K562 (cell line): ENCODE data around the gene PSMB8. TPM values are rescaled to one million over a fixed set of nuclear protein-coding genes. Genes with fewer than 3 reads are reported as not detected.

Experiments
- ATF2 ChIP-seq: sonication (generic); formaldehyde crosslinking; IDR thresholded peaks from 2 replicates; pipeline ENCODE4 v1.8.1; 2022; ENCODE audit warnings: missing genetic modification reagents
- CHCHD3 ChIP-seq: fragments of 250-450 bp; sonication (Bioruptor Pico); IDR thresholded peaks from 2 replicates; pipeline ENCODE4 v2.1.2; 2022; ENCODE audit warnings: mild to moderate bottlenecking
- DEAF1 ChIP-seq: fragments of 450-650 bp; formaldehyde crosslinking; IDR thresholded peaks from 2 replicates; pipeline ENCODE4 v1.4.0; 2020; ENCODE audit warnings: mild to moderate bottlenecking, moderate library complexity
- E2F6 ChIP-seq, 2 experiments: IDR thresholded peaks; 2 replicates each; pipeline ENCODE4 v1.6.1; 2011; ENCODE audit warnings: borderline replicate concordance in 1 of 2, control low read depth in 1 of 2, low read depth in 1 of 2, low read length in 1 of 2, mild to moderate bottlenecking in 1 of 2, mixed read lengths in 1 of 2, moderate library complexity in 1 of 2; ENCODE audit not compliant: insufficient read depth in 1 of 2, insufficient read length in 1 of 2, poor library complexity in 1 of 2, severe bottlenecking in 1 of 2; ENCODE audit errors: extremely low read depth in 1 of 2
- ELK3 ChIP-seq: fragments of 450-650 bp; formaldehyde crosslinking; IDR thresholded peaks from 2 replicates; pipeline ENCODE4 v1.4.0; 2020; ENCODE audit warnings: mild to moderate bottlenecking
- GTF2E2 ChIP-seq: fragments of 200-800 bp; sonication (Bioruptor generic); IDR thresholded peaks from 2 replicates; pipeline ENCODE4 v1.6.1; 2016; ENCODE audit warnings: missing genetic modification characterization, missing compliant biosample characterization
- KLF10 ChIP-seq: fragments of 250-450 bp; sonication (Bioruptor Pico); IDR thresholded peaks from 2 replicates; pipeline ENCODE4 v1.6.1; 2021; ENCODE audit warnings: matching md5 sums
- MTF1 ChIP-seq: fragments of 250-450 bp; sonication (Bioruptor Pico); IDR thresholded peaks from 2 replicates; pipeline ENCODE4 v1.9.0; 2021; ENCODE audit warnings: moderate library complexity, mild to moderate bottlenecking, inconsistent platforms, borderline replicate concordance
- NR0B1 ChIP-seq: fragments of 450-650 bp; IDR thresholded peaks from one replicate; pipeline ENCODE4 v1.6.1; 2018; ENCODE audit warnings: mild to moderate bottlenecking, moderate library complexity; ENCODE audit not compliant: partially characterized antibody
- POLR2B ChIP-seq: fragments of 450-650 bp; IDR thresholded peaks from 2 replicates; pipeline ENCODE4 v1.6.1; 2018; ENCODE audit warnings: low read depth; ENCODE audit not compliant: partially characterized antibody
- RB1 ChIP-seq: fragments of 450-650 bp; IDR thresholded peaks from 2 replicates; pipeline ENCODE4 v1.6.1; 2017; ENCODE audit warnings: low read depth, mild to moderate bottlenecking
- RBM14 ChIP-seq: fragments of 200-400 bp; formaldehyde crosslinking; IDR thresholded peaks from 2 replicates; pipeline ENCODE4 v1.6.1; 2018; ENCODE audit warnings: low read depth, mild to moderate bottlenecking, low read length, moderate library complexity, borderline replicate concordance; ENCODE audit not compliant: insufficient read depth
- RFX1 ChIP-seq: fragments of 450-650 bp; IDR thresholded peaks from 2 replicates; pipeline ENCODE4 v1.6.1; 2016; ENCODE audit warnings: mild to moderate bottlenecking, moderate library complexity
- STAT5B ChIP-seq: fragments of 250-450 bp; sonication (Bioruptor Pico); IDR thresholded peaks from 2 replicates; pipeline ENCODE4 v1.8.0; 2021; ENCODE audit warnings: mild to moderate bottlenecking, inconsistent platforms
- TAF15 ChIP-seq: fragments of 200-400 bp; formaldehyde crosslinking; IDR thresholded peaks from 2 replicates; pipeline ENCODE4 v1.6.1; 2017; ENCODE audit warnings: mild to moderate bottlenecking, low read depth, low read length, moderate library complexity
- TAF7 ChIP-seq: fragments of 450-650 bp; IDR thresholded peaks from 2 replicates; pipeline ENCODE4 v1.6.1; 2016; ENCODE audit warnings: missing genetic modification characterization, missing compliant biosample characterization
- TGIF2 ChIP-seq: sonication (generic); formaldehyde crosslinking; IDR thresholded peaks from 2 replicates; pipeline ENCODE4 v1.8.1; 2022; ENCODE audit warnings: mild to moderate bottlenecking, missing genetic modification reagents, moderate library complexity
- ZNF143 ChIP-seq: sonication (generic); formaldehyde crosslinking; IDR thresholded peaks from 2 replicates; pipeline ENCODE4 v1.9.0; 2022; ENCODE audit warnings: mild to moderate bottlenecking, missing genetic modification reagents
- ZNF263 ChIP-seq: sonication (generic); formaldehyde crosslinking; IDR thresholded peaks from 2 replicates; pipeline ENCODE4 v1.8.0; 2022; ENCODE audit warnings: mild to moderate bottlenecking, missing genetic modification reagents, borderline replicate concordance
- ZNF444 ChIP-seq: fragments of 250-450 bp; sonication (Bioruptor Pico); IDR thresholded peaks from 2 replicates; pipeline ENCODE4 v1.4.0; 2020; ENCODE audit warnings: mild to moderate bottlenecking, moderate library complexity
- ZNF644 ChIP-seq: fragments of 200-800 bp; sonication (Bioruptor generic); IDR thresholded peaks from 2 replicates; pipeline ENCODE4 v1.6.1; 2016; ENCODE audit warnings: low read depth, missing genetic modification characterization, missing compliant biosample characterization
- polyA plus RNA-seq, 8 experiments: library from polyadenylated mRNA; depleted of rRNA in 4 of 8; stranded (reverse) in 5 of 8; unstranded in 3 of 8; fragments of >200 nt; fragmentation: Nextera tagmentation in 2 of 8; fragmentation: Illumina TruSeq in 1 of 8; extraction: Ambion mirVana in 2 of 8; extraction: Trizol in 1 of 8; gene quantifications; 2 replicates each; pipeline versions ENCODE4 v1.2.1 to v1.2.3, GENCODE V29; 2011 to 2014; ENCODE audit warnings: inconsistent platforms in 1 of 8, missing spikeins in 1 of 8
- total RNA-seq, 7 experiments: library from RNA; depleted of rRNA in 6 of 7; stranded (reverse); fragments of >200 nt in 6 of 7; fragmentation: Illumina TruSeq in 2 of 7; extraction: Trizol in 2 of 7; gene quantifications; 2 replicates each; pipeline versions ENCODE4 v1.2.1 to v1.2.3, GENCODE V29; 2011 to 2021; ENCODE audit warnings: low replicate concordance in 1 of 7

The PSMB8 gene
- total and polyA plus RNA-seq, 9 of the 15 experiments (the other 6 are each of a cell fraction or from before 2014, with no cell fraction given), result 0.71 to 4.0 (median 2.4) TPM

- TF ChIP-seq NR0B1 (no peak), POLR2B (peak; percentile 57), ZNF263 (CRISPR knock-in tag) (peak; percentile 56; the same call in 1 of the 2 replicates), RB1 (peak; percentile 97), E2F6 (IDR thresholded peaks at IDR 0.05; ENCODE audit: borderline replicate concordance in 1 of 2, extremely low read depth in 1 of 2, insufficient read depth in 1 of 2, insufficient read length in 1 of 2, low read depth in 1 of 2, low read length in 1 of 2, poor library complexity in 1 of 2, severe bottlenecking in 1 of 2) (peak; percentile 14 to 45), STAT5B (CRISPR knock-in tag) (no peak), ELK3 (no peak), ZNF143 (CRISPR knock-in tag) (no peak), RFX1 (no peak), TAF7 (tag) (peak; percentile 46; the same call in 1 of the 2 replicates), CHCHD3 (no peak), DEAF1 (CRISPR knock-in tag) (peak; percentile 99), ZNF444 (CRISPR knock-in tag) (no peak), ZNF644 (tag) (no peak), ATF2 (CRISPR knock-in tag) (no peak), GTF2E2 (tag) (0 out of 2 replicates have a peak, but pooled peaks have one; percentile 44), TGIF2 (CRISPR knock-in tag) (no peak), KLF10 (CRISPR knock-in tag) (no peak), RBM14 (no peak), TAF15 (no peak), MTF1 (no peak)
These were observed 5.5 kb downstream of the PSMB8 start, which contains the start of gene TAP2 (continued) for GRCh38 chr6:32838114-32838958.
